Fibroblast of the conjunctiva (primary cell): ENCODE results near the gene TOPAZ1.
A peak's percentile ranks its signal among the peaks of the same experiment; 100 is the strongest.

Experiments used
- DNase-seq: peaks from one replicate; pipeline ENCODE4 v3.0.0-alpha.2; 2010; ENCODE audit warnings: low read depth

Gene TOPAZ1

DNA sequence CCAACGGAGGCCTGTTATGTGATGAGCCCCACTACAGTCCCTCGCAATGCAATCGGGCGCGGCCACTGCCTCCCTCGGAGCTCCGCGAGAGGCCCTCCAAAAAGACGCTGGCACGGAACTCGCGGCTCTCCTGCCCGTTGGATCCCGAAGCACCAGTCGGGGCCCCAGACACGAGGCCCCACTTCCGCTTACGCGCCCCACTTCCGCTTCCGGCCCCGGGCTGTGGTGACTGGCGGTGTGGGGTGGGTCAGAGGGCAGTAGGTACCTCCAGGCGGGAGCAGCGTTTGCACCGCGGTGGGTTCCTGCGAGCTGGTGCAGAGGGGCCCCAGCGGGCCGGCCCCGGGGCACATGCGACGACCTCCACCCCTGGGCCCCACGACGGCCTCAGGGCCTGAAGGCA lies at the start of gene TOPAZ1:
TSS of gene TOPAZ1 (plus strand) at position 181 of the 400 bp plus-strand sequence. CDS start at position 349, 168 bp downstream.
- DNase-seq: no peak

- DNase-seq: peak; percentile 44
Measured at GRCh38 chr3:44198284-44199269, 43.1 kb upstream of the TOPAZ1 start.

DNA sequence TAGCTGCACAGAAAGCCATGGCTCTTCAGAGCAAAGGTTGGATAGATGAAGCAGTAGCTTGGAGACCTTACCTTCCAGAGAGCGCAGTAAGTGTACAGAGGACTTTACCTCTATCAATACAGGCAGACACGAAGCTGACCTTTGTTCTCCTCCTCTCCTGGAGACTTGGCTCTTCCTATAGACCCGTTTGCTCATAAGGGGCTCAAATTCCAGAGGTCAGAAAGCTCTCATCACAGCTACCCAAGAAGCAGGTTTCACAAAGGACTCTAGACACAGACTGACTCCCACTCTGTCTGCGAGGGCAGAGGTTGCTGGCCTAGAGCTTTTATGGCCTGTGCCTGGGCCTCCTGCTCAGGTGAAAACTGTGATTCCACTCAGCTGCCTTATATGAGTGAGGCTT lies 35.4 kb upstream of the TOPAZ1 start:
- no peak for DNase-seq

DNA sequence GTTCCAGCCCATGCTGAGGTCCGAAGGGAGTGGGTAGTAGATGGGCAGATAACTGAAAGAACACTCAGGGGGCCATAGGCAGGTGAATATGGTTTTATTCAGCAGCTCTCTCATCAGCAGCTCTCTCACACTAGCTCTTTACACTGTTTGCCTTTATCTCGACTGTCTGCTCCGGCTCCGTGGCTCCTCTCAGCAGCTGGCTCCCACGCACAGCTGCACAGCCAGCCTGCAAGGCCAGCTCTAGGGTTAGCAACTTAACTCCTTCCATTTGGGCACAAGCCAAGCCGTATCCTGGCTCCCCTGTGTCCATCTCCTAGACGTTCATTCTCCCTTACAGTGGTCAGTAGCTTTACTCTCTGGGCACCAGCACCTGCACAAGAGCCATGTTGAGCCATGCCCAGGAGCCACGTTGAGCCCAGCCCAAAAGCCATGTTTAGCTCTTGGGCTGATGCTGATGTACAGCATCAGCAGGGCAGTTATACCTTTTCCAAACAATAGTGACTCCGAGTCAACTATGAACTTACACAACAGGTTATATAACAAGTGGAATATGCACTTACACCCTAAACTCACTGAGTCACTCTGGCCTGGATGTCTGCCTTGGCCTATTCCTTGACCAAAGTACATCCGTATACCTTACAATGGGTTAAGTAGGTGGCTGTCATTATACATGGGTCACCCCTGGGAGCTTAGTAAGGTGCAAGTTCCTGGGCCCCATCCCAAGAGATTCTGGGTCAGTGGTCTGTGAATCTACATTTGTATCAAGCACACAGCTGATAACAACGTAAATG lies 34.6 kb upstream of the TOPAZ1 start:
- no peak for DNase-seq

- DNase-seq: no peak
Measured at GRCh38 chr3:44208086-44208485, 33.6 kb upstream of the TOPAZ1 start.

- DNase-seq: no peak
Measured at GRCh38 chr3:44208568-44208967, 33.1 kb upstream of the TOPAZ1 start.

DNA sequence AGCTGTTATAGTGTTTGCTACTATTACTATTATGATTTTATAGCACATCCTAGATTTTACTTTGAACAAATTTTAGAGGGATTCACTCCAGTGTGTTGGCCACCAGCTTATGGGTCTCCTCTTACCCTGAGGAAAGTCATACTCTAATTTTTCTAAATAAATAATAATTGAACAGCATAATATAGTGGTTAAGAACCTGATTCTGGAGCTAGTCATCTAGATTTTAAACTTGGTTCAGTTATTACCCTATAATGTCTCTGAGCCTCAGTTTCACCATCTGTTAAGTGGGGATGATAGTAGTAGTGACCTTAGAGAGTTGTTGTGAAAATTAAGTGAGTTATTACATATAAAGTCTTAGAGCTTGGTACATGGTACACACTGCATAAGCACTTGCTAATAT lies 30.7 kb upstream of the TOPAZ1 start:
- no peak for DNase-seq

- no peak for DNase-seq
Measured at GRCh38 chr3:44222337-44222736, 19.3 kb upstream of the TOPAZ1 start.

- no peak for DNase-seq
Measured at GRCh38 chr3:44223299-44223698, 18.4 kb upstream of the TOPAZ1 start.

DNA sequence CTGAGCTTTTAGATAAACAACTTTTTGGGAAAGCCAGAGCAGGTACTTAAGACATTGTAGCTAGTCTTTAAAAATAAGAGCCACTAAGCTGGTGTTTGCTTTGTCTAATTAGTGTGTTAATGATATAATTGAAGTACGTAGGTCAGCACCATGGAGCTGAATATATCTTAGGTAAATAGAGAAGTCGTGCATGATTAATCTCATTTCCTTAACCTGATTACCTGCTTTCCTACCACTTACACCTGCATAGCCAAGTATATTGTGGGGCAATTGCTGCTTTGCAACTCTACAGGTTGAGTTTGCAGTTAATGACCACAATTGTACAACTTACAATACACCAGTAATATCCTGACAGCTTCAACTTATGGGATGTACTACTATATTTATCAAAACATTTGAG lies 17.6 kb upstream of the TOPAZ1 start:
- DNase-seq: no peak

DNA sequence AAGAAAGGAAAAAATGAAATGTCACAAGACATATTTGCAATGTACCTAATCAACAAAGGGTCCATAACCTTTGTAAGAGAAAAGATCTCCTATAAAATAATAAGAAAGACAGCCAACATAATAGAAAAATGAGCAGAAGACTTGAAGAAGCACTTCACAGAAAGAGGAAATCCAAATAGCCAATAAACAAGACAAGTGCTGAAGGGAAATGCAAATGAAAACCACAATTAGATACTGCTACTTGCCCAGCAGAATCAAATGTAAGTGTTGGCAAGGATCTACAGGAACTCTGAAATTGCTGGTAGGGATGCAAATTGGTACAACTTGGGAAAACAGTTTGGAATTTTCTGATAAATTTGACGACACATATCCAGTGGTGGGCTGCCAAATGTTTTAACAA lies 15.1 kb upstream of the TOPAZ1 start:
- no peak for DNase-seq

GRCh38 chr3:44227632-44228031 lies 14.1 kb upstream of the TOPAZ1 start:
- no peak for DNase-seq

GRCh38 chr3:44228900-44229299 lies 12.8 kb upstream of the TOPAZ1 start:
- DNase-seq: no peak

DNA sequence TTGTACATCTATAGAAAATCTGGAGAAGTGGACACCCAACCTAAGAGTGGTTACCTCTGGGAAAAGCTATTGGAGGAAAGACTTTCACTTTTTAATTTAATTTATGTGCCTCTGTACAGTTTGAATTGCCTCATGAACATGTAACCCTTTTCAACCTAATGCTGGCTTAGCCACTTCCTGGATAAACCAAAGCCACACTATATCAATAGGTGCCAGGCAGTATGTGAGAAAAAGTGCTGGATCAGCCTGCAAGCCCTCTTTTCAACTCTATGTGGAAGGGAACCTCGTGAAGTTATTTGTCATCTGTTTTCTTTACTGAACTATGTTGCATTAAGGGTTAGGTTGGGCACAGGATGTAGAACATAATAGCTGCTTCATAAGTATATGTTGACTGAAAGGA lies 9.3 kb upstream of the TOPAZ1 start:
- no peak for DNase-seq

GRCh38 chr3:44234648-44235268 lies 6.9 kb upstream of the TOPAZ1 start:
- DNase-seq: no peak

GRCh38 chr3:44235604-44236484 lies 5.8 kb upstream of the TOPAZ1 start:
- DNase-seq: peak; percentile 77

GRCh38 chr3:44236485-44236908 lies 5.2 kb upstream of the TOPAZ1 start:
- no peak for DNase-seq

DNA sequence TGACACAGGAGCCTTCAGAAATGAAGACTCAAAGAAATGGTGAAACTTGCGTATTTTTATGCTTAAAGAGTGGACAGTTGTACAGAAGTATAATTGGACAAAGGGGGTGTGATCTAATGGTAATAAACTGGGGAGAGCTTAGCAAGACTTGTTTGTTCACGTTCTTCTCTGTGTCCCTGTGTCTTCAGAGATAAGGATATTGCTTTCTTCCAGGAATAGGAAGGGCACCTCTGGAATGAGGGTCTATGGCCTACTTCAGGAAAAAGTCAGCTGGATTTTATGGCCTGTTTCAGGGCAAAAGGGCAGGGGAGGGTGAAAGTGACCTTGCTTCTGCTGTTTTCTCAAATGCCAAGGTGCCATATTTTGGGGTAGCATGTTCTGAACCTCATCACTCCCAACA lies 4.5 kb upstream of the TOPAZ1 start:
- DNase-seq: no peak

GRCh38 chr3:44237665-44238064 lies 4.0 kb upstream of the TOPAZ1 start:
- DNase-seq: no peak

- no peak for DNase-seq
Measured at GRCh38 chr3:44238889-44239288, 2.8 kb upstream of the TOPAZ1 start.

- DNase-seq: no peak
Measured at GRCh38 chr3:44240061-44240460, 1.6 kb upstream of the TOPAZ1 start.

DNA sequence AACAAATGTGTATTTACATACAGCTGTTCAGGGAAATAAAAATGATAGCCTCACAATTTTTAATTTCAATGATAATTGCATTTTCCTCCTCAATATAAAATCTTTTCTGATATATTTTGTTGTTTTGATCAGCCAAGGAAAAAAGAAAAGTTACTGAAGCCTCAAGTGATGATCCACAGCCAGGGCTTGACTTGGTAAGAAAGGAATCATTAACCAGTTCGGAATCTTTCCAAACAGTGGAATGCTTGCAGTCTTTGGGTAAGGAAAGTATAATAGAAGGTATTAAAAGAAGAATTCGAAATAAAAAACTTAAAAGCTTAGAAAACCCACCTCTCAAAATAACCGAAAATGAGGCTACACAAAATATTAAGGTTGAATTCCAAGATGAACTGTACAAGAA lies 1.0 kb downstream of the TOPAZ1 start:
- DNase-seq: no peak
